Measurements from ENCODE around the gene ANO1.

ANO1 gene

DNA sequence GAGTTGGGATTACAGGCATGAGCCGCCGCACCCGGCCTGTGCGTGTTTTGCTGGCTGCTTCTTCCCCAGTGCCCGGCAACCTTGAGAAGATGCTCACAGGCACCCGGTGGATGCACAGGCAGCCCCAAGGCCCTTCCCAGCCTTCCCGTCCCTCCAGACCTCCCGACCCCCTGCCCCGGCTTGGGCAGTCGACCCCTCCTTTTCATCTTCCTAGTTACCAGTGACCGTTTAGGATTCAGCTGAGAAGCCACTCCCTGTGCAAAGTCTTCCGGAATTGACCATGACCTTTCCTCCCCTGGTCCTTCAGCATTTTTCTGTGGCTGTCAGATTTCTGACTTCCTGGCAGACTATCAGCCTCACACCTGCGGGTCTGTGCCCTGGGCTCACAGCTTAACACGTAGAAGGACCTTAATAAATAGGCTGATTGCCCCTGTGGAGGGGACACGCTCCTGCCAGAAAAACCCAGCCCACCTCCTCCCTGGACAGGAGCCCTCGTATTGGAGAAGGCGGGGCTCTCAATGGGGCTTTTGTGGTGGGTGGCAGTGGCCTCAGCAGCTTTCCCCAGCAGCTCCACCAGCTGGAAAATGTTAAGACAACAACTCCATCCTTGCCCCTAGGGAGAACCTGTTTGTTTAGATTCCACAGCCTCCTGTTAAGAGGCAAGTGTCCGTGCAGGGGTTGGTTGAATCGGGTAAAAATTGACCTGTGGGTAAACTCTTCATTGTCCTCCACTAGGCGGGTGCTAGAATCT lies 10.4 kb upstream of the ANO1 start:
- no peak for TF ChIP-seq CTCF (IDR thresholded peaks at IDR 0.05; ENCODE audit: borderline replicate concordance, insufficient read depth, low read depth, low read length)
- H3K4me3 ChIP-seq (ENCODE audit: low read depth, low read length), result no peak overlapping the region

GRCh38 chr11:70068345-70068744 lies 9.8 kb upstream of the ANO1 start:
- H3K4me3 ChIP-seq (ENCODE audit: low read depth, low read length), result no peak overlapping the region
- TF ChIP-seq CTCF (IDR thresholded peaks at IDR 0.05; ENCODE audit: borderline replicate concordance, insufficient read depth, low read depth, low read length), result no peak

GRCh38 chr11:70068950-70069349 lies 9.2 kb upstream of the ANO1 start:
- H3K4me3 ChIP-seq (ENCODE audit: low read depth, low read length), result no peak overlapping the region
- no peak for TF ChIP-seq CTCF (IDR thresholded peaks at IDR 0.05; ENCODE audit: borderline replicate concordance, insufficient read depth, low read depth, low read length)

DNA sequence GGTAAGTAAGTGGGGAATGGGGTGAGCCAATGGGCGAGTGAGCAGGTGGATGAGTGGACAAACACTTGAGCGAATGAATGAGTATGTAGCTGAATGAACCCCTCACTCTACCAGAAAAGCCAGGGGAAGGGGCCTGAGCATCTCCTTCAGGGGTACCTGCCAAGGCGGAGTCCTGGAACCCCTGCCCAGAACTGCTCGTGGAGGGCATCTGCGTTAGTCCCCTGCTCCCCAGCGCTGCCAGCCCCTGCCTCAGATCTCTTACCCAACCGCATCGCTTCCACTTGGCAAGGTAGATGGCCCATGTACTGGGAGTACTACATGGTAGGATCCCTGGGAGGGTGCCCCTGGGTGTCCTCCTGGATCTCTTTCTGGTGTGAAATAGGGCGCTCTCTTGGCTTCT lies 7.4 kb upstream of the ANO1 start:
- no peak for TF ChIP-seq CTCF (IDR thresholded peaks at IDR 0.05; ENCODE audit: borderline replicate concordance, insufficient read depth, low read depth, low read length)

DNA sequence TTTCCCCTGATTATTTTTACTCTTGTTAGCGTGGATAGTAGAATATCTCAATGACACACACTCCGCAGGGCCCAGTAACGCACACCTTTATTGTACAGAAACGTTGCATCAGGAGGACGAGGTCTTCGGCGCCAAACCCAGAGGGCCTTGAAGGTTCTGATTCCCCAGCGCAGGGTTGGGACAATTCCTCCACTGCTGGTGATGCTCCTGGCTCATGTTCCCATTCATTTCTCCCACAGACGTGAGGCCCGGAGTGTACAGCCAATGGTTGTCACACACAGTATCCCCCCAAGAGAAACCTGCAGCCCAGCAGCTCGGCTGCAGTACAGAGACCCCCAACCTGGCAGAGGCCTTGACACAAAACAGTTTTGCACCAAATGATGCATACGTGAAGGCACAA lies 6.1 kb upstream of the ANO1 start:
- no peak overlapping the region for H3K4me3 ChIP-seq (ENCODE audit: low read depth, low read length)
- TF ChIP-seq CTCF (IDR thresholded peaks at IDR 0.05; ENCODE audit: borderline replicate concordance, insufficient read depth, low read depth, low read length), result no peak

More for the DNA sequence above, 7.4 kb upstream of the ANO1 start:
- no peak overlapping the region for H3K4me3 ChIP-seq (ENCODE audit: low read depth, low read length)

- H3K4me3 ChIP-seq (ENCODE audit: low read depth, low read length), result no peak overlapping the region
- TF ChIP-seq CTCF (IDR thresholded peaks at IDR 0.05; ENCODE audit: borderline replicate concordance, insufficient read depth, low read depth, low read length), result no peak
Observed at GRCh38 chr11:70072461-70072860, 5.7 kb upstream of the ANO1 start.

All from GM12875 (cell line).